DND-41 (cell line): Measurements from ENCODE around the gene PRR14L.
"Not testable (repeated sequence)": the region's sequence is repeated elsewhere in the genome, so short reads cannot be mapped to it uniquely, and the experiment has no call there.

Source experiments
- ATAC-seq: fragments of 200-7000 bp; cut with Tn5 transposase; 3 replicates; pipeline ENCODE4 v1.9.1; 2021; ENCODE audit warnings: low read depth; ENCODE audit not compliant: insufficient read depth
- DNase-seq: peaks from one replicate; pipeline ENCODE4 v3.0.0-alpha.2; 2020
- H2AFZ ChIP-seq: 2 replicates; pipeline ENCODE4 v1.6.0; 2012; ENCODE audit warnings: low read depth, low read length
- H3K27ac ChIP-seq: 2 replicates; pipeline ENCODE4 v1.5.1; 2012; ENCODE audit warnings: low read length, inconsistent platforms
- H3K27me3 ChIP-seq: fragments of 200-600 bp; sonication (generic); 2 replicates; pipeline ENCODE4 v1.6.0; 2012; ENCODE audit warnings: low read length, mild to moderate bottlenecking, inconsistent platforms; ENCODE audit not compliant: insufficient read depth, poor library complexity
- H3K36me3 ChIP-seq: 2 replicates; pipeline ENCODE4 v1.5.1; 2012; ENCODE audit warnings: low read length, inconsistent platforms; ENCODE audit not compliant: insufficient read depth
- H3K4me1 ChIP-seq: 2 replicates; pipeline ENCODE4 v1.5.1; 2012; ENCODE audit warnings: mild to moderate bottlenecking, low read length; ENCODE audit not compliant: insufficient read depth
- H3K4me2 ChIP-seq: 2 replicates; pipeline ENCODE4 v1.6.0; 2012; ENCODE audit warnings: mild to moderate bottlenecking, moderate library complexity, low read length, inconsistent platforms; ENCODE audit not compliant: insufficient read depth
- H3K4me3 ChIP-seq, 2 experiments: fragments of 200-600 bp in 1 of 2; shearing (Covaris generic) in 1 of 2; 2 replicates each; pipeline ENCODE4 v1.5.1; 2012 to 2016; ENCODE audit warnings: inconsistent platforms in 2 of 2, low read length in 2 of 2, mild to moderate bottlenecking in 2 of 2, low read depth in 1 of 2, moderate library complexity in 1 of 2
- H3K79me2 ChIP-seq: 2 replicates; pipeline ENCODE4 v1.6.0; 2012; ENCODE audit warnings: low read length, inconsistent platforms; ENCODE audit not compliant: insufficient read depth
- H3K9ac ChIP-seq: 2 replicates; pipeline ENCODE4 v1.6.0; 2012; ENCODE audit warnings: low read depth, mild to moderate bottlenecking, inconsistent platforms, low read length, moderate library complexity
- H3K9me3 ChIP-seq: 2 replicates; pipeline ENCODE4 v1.5.1; 2012; ENCODE audit warnings: low read length, moderate library complexity, mild to moderate bottlenecking, inconsistent platforms; ENCODE audit not compliant: insufficient read depth, severe bottlenecking
- H4K20me1 ChIP-seq: 2 replicates; pipeline ENCODE4 v1.6.0; 2012; ENCODE audit warnings: low read length; ENCODE audit not compliant: insufficient read depth
- EZH2 ChIP-seq: IDR thresholded peaks from 3 replicates; pipeline ENCODE4 v1.6.1; 2012; ENCODE audit warnings: borderline replicate concordance, low read depth, mild to moderate bottlenecking, moderate library complexity, low read length, inconsistent platforms; ENCODE audit not compliant: severe bottlenecking
- TF ChIP-seq, protein P1 (sequence below): IDR thresholded peaks from 2 replicates; pipeline ENCODE4 v1.5.1; 2012; ENCODE audit warnings: borderline replicate concordance, low read length, moderate library complexity, mild to moderate bottlenecking; ENCODE audit not compliant: poor library complexity, severe bottlenecking; ENCODE audit errors: extremely low read depth

PRR14L gene

DNA sequence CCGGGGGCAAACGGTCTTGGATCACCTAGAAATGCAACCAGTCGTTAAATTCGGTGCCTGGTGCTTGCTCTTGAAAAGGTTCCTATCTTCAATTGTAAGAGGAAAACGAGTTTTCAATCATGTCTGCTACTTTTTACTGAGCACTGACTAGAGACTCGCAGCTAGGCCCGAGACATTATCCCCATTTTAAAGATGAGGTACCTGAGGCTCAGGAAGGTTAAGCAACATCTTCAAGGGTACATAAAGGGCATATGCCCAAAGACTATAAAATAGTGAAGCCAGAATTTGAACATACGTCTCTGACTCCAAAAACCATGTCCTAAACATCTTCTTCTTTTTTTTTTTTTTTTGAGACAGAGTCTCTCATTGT lies 87.3 kb downstream of the PRR14L start:
- H3K36me3 ChIP-seq: 0 out of 2 replicates have a peak, but pooled peaks cover 2% of the 10 kb centered on the region
- peak overlapping the region; percentile 91 to 94; a peak in 3 of 4 replicates for H3K4me3 ChIP-seq
- peak overlapping the region; percentile 71 for H3K9ac ChIP-seq
- H3K4me2 ChIP-seq: peak overlapping the region; percentile 84
- peaks cover 44% of the 10 kb centered on the region for H3K79me2 ChIP-seq
- H3K27me3 ChIP-seq: no peaks in the 10 kb centered on the region
- peak overlapping the region; percentile 97 for H2AFZ ChIP-seq
- H3K9me3 ChIP-seq: no peaks in the 10 kb centered on the region
- peaks cover 34% of the 10 kb centered on the region for H3K4me1 ChIP-seq
- no peak for ATAC-seq
- TF ChIP-seq, protein P1, sequence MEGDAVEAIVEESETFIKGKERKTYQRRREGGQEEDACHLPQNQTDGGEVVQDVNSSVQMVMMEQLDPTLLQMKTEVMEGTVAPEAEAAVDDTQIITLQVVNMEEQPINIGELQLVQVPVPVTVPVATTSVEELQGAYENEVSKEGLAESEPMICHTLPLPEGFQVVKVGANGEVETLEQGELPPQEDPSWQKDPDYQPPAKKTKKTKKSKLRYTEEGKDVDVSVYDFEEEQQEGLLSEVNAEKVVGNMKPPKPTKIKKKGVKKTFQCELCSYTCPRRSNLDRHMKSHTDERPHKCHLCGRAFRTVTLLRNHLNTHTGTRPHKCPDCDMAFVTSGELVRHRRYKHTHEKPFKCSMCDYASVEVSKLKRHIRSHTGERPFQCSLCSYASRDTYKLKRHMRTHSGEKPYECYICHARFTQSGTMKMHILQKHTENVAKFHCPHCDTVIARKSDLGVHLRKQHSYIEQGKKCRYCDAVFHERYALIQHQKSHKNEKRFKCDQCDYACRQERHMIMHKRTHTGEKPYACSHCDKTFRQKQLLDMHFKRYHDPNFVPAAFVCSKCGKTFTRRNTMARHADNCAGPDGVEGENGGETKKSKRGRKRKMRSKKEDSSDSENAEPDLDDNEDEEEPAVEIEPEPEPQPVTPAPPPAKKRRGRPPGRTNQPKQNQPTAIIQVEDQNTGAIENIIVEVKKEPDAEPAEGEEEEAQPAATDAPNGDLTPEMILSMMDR: no peak
- no peak for DNase-seq
- peak overlapping the region; percentile 55; the same call in 1 of the 2 replicates for H3K27ac ChIP-seq
- H4K20me1 ChIP-seq: no peaks in the 10 kb centered on the region

DNA sequence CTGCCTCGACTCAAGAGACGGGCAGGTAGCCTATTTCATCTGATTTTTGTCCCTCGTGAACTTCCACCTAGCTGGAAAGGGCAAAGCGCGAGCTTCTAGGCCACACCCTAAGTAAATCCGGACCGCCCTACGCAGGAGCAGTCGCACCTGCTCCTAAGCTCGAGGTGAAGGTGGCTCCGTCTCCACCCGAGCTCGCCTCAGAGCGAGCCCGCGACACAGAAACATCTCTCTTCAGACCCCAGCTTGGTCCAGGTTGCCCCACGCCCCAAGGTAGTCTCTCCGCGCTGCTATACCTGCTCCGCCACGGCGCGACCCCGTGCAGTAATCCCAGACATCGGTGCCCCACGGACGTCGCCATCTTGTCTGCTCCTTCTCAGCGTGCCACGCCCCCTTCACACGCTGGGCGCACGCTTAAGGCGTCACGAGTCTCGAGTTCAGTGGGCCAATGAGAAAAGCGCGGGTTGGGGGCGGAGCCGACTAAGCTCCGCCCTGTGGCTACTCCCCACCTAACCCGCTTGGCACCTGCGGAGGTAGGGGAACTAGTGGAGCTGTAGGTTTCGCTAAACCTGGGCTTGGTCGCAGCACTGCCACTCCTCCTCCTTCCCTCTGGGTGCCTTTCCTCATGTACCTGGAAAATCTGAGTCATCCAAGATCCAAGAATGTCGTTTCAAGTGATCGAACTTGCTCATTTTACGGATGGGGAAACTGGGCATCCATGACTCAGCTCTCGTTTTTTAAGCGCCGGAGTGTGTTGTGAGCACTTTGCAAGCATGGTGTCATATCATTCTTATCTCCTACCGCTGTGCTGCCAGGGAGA lies 87.9 kb downstream of the PRR14L start, which contains the start of gene PISD:
Gene PISD (minus strand): TSS at position 365 of the 817 bp plus-strand sequence. CDS start 7 bp downstream, at position 358.
- Histone ChIP-seq H3K4me1 (peaks cover 34% of the 10 kb centered on the region), H3K4me2 (peak within 1 kb of the TSS; percentile 84), H3K36me3 (0 out of 2 replicates have a peak, but pooled peaks cover 2% of the 10 kb centered on the region), H4K20me1 (no peaks in the 10 kb centered on the region), H3K79me2 (peaks cover 46% of the 10 kb centered on the region), H3K27ac (peak within 1 kb of the TSS; percentile 63), H3K4me3 (peak within 1 kb of the TSS; percentile 91 to 94), H3K9ac (peak within 1 kb of the TSS; percentile 71), H3K27me3 (no peaks in the 10 kb centered on the region), H3K9me3 (no peaks in the 10 kb centered on the region), H2AFZ (peak within 1 kb of the TSS; percentile 97)
- ATAC-seq: peak; percentile 93
- peak; percentile 93 for DNase-seq
- no peak for TF ChIP-seq EZH2
- TF ChIP-seq, protein P1: no peak

DNA sequence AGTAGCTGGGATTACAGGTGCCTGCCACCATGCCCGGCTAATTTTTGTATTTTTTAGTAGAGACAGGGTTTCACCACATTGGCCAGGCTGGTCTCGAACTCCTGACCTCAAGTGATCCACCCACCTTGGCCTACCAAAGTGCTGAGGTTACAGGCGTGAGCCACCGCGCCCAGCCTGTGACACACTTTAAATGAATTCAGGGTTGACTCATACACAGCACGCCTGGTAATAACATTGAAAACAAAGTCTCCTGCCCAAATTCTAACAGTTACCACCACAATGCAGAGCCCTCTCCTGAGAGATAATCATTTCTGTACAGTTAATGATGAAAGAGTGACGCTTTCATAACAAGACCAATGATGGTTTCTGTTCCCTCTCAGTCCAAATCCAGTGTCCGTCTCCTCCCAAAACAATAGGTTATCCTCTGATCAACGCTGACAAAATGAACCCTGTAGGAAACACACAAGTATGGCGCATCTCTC lies 89.0 kb downstream of the PRR14L start:
- H2AFZ ChIP-seq: not testable (repeated sequence)

DNA sequence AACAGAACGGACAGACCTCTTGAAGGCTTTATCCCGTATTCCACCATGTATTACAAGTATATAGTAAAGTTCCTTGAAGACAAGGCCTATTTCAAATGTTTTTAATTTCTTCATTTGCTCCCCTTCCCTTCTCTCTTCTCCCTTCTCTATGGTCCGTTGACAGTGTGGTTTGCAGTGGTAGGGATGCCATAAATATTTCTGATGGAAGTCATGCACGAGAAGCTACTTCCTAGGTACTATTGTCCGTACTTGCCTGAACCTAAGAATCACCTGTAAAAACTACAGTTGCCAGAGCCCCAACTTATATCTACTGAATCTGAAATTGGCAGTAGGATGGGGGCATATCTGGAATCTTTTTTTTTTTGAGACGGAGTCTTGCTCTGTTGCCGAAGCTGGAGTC lies 90.7 kb downstream of the PRR14L start:
- no peak overlapping the region for H3K9ac ChIP-seq
- H3K4me3 ChIP-seq: no peak overlapping the region
- TF ChIP-seq, protein P1: no peak
- TF ChIP-seq EZH2: no peak
- H3K4me1 ChIP-seq: peaks cover 28% of the 10 kb centered on the region
- no peak overlapping the region for H3K27ac ChIP-seq
- no peak overlapping the region for H2AFZ ChIP-seq
- peaks cover under 1% of the 10 kb centered on the region; the same call in 1 of the 2 replicates for H4K20me1 ChIP-seq
- peaks cover 58% of the 10 kb centered on the region for H3K79me2 ChIP-seq
- DNase-seq: no peak
- H3K36me3 ChIP-seq: 0 out of 2 replicates have a peak, but pooled peaks cover 2% of the 10 kb centered on the region
- H3K27me3 ChIP-seq: no peaks in the 10 kb centered on the region
- no peak for ATAC-seq
- H3K9me3 ChIP-seq: no peaks in the 10 kb centered on the region
- no peak overlapping the region for H3K4me2 ChIP-seq

More for the DNA sequence above, 89.0 kb downstream of the PRR14L start:
- H3K4me2 ChIP-seq: peak overlapping the region; percentile 84
- peaks cover 33% of the 10 kb centered on the region for H3K4me1 ChIP-seq
- H3K79me2 ChIP-seq: peaks cover 52% of the 10 kb centered on the region
- not testable (repeated sequence) for ATAC-seq, H4K20me1 ChIP-seq, H3K27ac ChIP-seq, H3K36me3 ChIP-seq, DNase-seq, H3K9me3 ChIP-seq, H3K27me3 ChIP-seq
- peak overlapping the region; percentile 71 for H3K9ac ChIP-seq
- peak overlapping the region; percentile 91 to 94; a peak in 3 of 4 replicates for H3K4me3 ChIP-seq
